SK-N-SH (cell line): ENCODE data around the gene OGFOD2. TPM values are rescaled to one million over a fixed set of nuclear protein-coding genes. Genes with fewer than 3 reads are reported as not detected.

Experiments used
- CTCF ChIA-PET: fragments of 300-600, 350-600 bp; formaldehyde crosslinking; extraction: SDS; loops from one replicate; lab custom pipeline; 2021; lab: Yijun Ruan, JAX
- POLR2A ChIA-PET: fragments of 350-600 bp; sonication (Branson Sonifier 250); formaldehyde crosslinking; extraction: SDS; loops from one replicate; lab custom pipeline; 2020; ENCODE audit warnings: antibody characterized with exemption, inconsistent platforms; lab: Yijun Ruan, JAX
- DNase-seq: peaks from one replicate; pipeline ENCODE4 v3.0.0; 2012
- H2AFZ ChIP-seq: fragments of 200-600 bp; sonication (generic); 2 replicates; pipeline ENCODE4 v1.8.1; 2016; ENCODE audit warnings: antibody characterized with exemption, mild to moderate bottlenecking, low read depth
- H3F3A ChIP-seq: fragments of 200-600 bp; sonication (generic); replicated peaks from 2 replicates; pipeline ENCODE3; 2016; ENCODE audit warnings: antibody characterized with exemption, mild to moderate bottlenecking; ENCODE audit not compliant: insufficient read depth
- H3K27ac ChIP-seq, 2 experiments: fragments of 200-500 bp in 1 of 2; fragments of 200-600 bp in 1 of 2; sonication (Bioruptor generic) in 1 of 2; sonication (generic), shearing (Covaris generic) in 1 of 2; 2 replicates each; pipeline versions ENCODE4 v1.5.1 to v1.6.1; 2014 to 2016; ENCODE audit warnings: low read depth in 2 of 2, inconsistent platforms in 1 of 2, low read length in 1 of 2, mild to moderate bottlenecking in 1 of 2, mixed read lengths in 1 of 2
- H3K27me3 ChIP-seq: fragments of 200-600 bp; sonication (generic), shearing (Covaris generic); 2 replicates; pipeline ENCODE4 v1.6.1; 2016; ENCODE audit warnings: mixed run types; ENCODE audit not compliant: insufficient read depth
- H3K36me3 ChIP-seq, 2 experiments: fragments of 200-500 bp in 1 of 2; fragments of 200-600 bp in 1 of 2; sonication (Bioruptor generic) in 1 of 2; sonication (generic) in 1 of 2; replicated peaks in 1 of 2; 2 replicates each; pipeline versions ENCODE3 to v1.5.1; 2014 to 2016; ENCODE audit warnings: low read length in 1 of 2, mild to moderate bottlenecking in 1 of 2; ENCODE audit not compliant: insufficient read depth in 2 of 2, control insufficient read depth in 1 of 2
- H3K4me1 ChIP-seq, 2 experiments: fragments of 200-500 bp in 1 of 2; fragments of 200-600 bp in 1 of 2; sonication (Bioruptor generic) in 1 of 2; sonication (generic), shearing (Covaris generic) in 1 of 2; 2 replicates each; pipeline versions ENCODE4 v1.5.1 to v1.6.1; 2014 to 2016; ENCODE audit warnings: low read depth in 1 of 2, low read length in 1 of 2, mixed run types in 1 of 2; ENCODE audit not compliant: insufficient read depth in 2 of 2, control insufficient read depth in 1 of 2
- H3K4me2 ChIP-seq: fragments of 200-600 bp; sonication (generic), shearing (Covaris generic); 2 replicates; pipeline ENCODE4 v1.6.1; 2017; ENCODE audit warnings: mixed run types
- H3K4me3 ChIP-seq, 2 experiments: fragments of 200-500 bp in 1 of 2; fragments of 200-600 bp in 1 of 2; sonication (Bioruptor generic) in 1 of 2; sonication (generic), shearing (Covaris generic) in 1 of 2; 2 replicates each; pipeline versions ENCODE4 v1.5.1 to v1.8.1; 2014 to 2016; ENCODE audit warnings: low read depth in 2 of 2, inconsistent platforms in 1 of 2, low read length in 1 of 2, mild to moderate bottlenecking in 1 of 2, mixed read lengths in 1 of 2, moderate library complexity in 1 of 2
- H3K79me2 ChIP-seq: fragments of 200-600 bp; sonication (generic); 2 replicates; pipeline ENCODE4 v1.8.1; 2017; ENCODE audit warnings: mild to moderate bottlenecking; ENCODE audit not compliant: insufficient read depth
- H3K9ac ChIP-seq: fragments of 200-600 bp; sonication (generic); 2 replicates; pipeline ENCODE4 v1.6.1; 2017; ENCODE audit warnings: mixed run types
- H3K9me2 ChIP-seq: fragments of 200-600 bp; sonication (generic); 2 replicates; pipeline ENCODE4 v1.6.1; 2017; ENCODE audit warnings: mixed run types
- H3K9me3 ChIP-seq: fragments of 200-600 bp; sonication (generic); 2 replicates; pipeline ENCODE4 v1.6.1; 2017; ENCODE audit warnings: mixed run types, mild to moderate bottlenecking, moderate library complexity
- H4K20me1 ChIP-seq: fragments of 200-600 bp; sonication (generic); 2 replicates; pipeline ENCODE4 v1.6.1; 2017; ENCODE audit warnings: mild to moderate bottlenecking, mixed run types; ENCODE audit not compliant: insufficient read depth
- EP300 ChIP-seq, 2 experiments: IDR thresholded peaks; 2 replicates each; pipeline versions ENCODE4 v1.4.0 to v1.6.1; 2012; ENCODE audit warnings: borderline replicate concordance in 1 of 2, low read depth in 1 of 2, low read length in 1 of 2
- FOXJ3 ChIP-seq: sonication (generic); formaldehyde crosslinking; IDR thresholded peaks from 2 replicates; pipeline ENCODE4 v1.5.1; 2020; ENCODE audit warnings: mild to moderate bottlenecking, missing genetic modification reagents
- RXRA ChIP-seq: IDR thresholded peaks from 2 replicates; pipeline ENCODE4 v1.4.0; 2012; ENCODE audit warnings: low read depth, mild to moderate bottlenecking, borderline replicate concordance
- polyA plus RNA-seq, 3 experiments: library from polyadenylated mRNA; depleted of rRNA; stranded (reverse); fragments of >200 nt; gene quantifications; 2 replicates each; pipeline ENCODE4 v1.2.3, GENCODE V29; 2012
- small RNA-seq, 7 experiments: library from RNA; depleted of rRNA; stranded (forward); fragments of <200 nt; gene quantifications; one replicate each; pipeline ENCODE3, GENCODE V24; 2012
- TF ChIP-seq, protein P1 (sequence below): fragments of 150-350 bp; IDR thresholded peaks from 2 replicates; pipeline ENCODE4 v1.6.1; 2017; ENCODE audit warnings: antibody characterized with exemption, low read length, low read depth, borderline replicate concordance

The OGFOD2 gene
- polyA plus RNA-seq, 1 of the 3 experiments (the other 2 are of a cell fraction): 22.0 TPM

DNA sequence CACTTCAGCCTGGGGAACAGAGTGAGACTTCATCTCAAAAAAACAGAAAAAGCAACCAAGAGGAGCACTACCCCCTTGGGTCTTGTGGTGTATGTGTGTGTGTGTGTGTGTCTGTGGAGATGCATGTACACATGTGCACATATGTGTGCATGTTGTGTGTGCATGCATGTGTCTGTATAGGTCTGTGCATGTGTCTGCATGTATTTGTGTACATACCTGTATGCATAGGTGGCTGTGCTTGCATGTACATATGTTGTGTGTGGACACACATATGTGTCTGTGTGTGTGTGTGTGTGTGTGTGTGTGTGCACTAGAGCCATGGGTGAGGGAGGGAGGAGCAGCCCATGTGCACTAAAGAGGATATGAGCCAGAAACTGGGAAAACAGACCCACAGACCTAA, 54.5 kb downstream of the OGFOD2 start:
- H3K9ac ChIP-seq: no peak overlapping the region
- no peak for DNase-seq
- peaks cover 2 to 5% of the 10 kb centered on the region in 2 experiments; a peak in 3 of 4 replicates for H3K4me1 ChIP-seq
- TF ChIP-seq FOXJ3 (CRISPR knock-in tag): no peak
- TF ChIP-seq, protein P1, sequence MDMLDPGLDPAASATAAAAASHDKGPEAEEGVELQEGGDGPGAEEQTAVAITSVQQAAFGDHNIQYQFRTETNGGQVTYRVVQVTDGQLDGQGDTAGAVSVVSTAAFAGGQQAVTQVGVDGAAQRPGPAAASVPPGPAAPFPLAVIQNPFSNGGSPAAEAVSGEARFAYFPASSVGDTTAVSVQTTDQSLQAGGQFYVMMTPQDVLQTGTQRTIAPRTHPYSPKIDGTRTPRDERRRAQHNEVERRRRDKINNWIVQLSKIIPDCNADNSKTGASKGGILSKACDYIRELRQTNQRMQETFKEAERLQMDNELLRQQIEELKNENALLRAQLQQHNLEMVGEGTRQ: no peak
- no peak for TF ChIP-seq EP300 (IDR thresholded peaks at IDR 0.05; ENCODE audit: borderline replicate concordance in 1 of 2, low read depth in 1 of 2, low read length in 1 of 2)
- no peak for TF ChIP-seq RXRA
- TF ChIP-seq, all 33 proteins: peak for 0
- peaks cover 0 to 3% of the 10 kb centered on the region in 2 experiments for H3K36me3 ChIP-seq
- ChIA-PET POLR2A (no interaction called here), CTCF (interaction anchor here (3.1 kb wide), 1 partner anchor 13 kb away, joined by 14 read pairs; no protein-coding TSS in a partner anchor)
- no peaks in the 10 kb centered on the region for H3K9me3 ChIP-seq
- no peaks in the 10 kb centered on the region for H3K79me2 ChIP-seq
- H3K27me3 ChIP-seq: no peaks in the 10 kb centered on the region
- H3K4me2 ChIP-seq: no peak overlapping the region
- H3K9me2 ChIP-seq: no peaks in the 10 kb centered on the region
- no peak overlapping the region for H2AFZ ChIP-seq
- no peak overlapping the region for H3K27ac ChIP-seq
- no peaks in the 10 kb centered on the region for H4K20me1 ChIP-seq
- H3K4me3 ChIP-seq: no peak overlapping the region
- H3F3A ChIP-seq: no peaks in the 10 kb centered on the region

Small RNAs within 50 kb of the gene (small RNA-seq; reads per million reads assigned to genes)
- gene ARL6IP4: 0 reads per million in 7 experiments
- 0 reads per million in 7 experiments for gene MIR4304

Other genes with a start within 250 kb of the OGFOD2 start
- gene HCAR1, start 244.4 kb upstream of the OGFOD2 start, polyA plus RNA-seq (2012; rRNA removed): not detected in 2 replicates
- gene DENR, start 222.4 kb upstream of the OGFOD2 start, polyA plus RNA-seq (2012; rRNA removed): 19.6 and 23.2 TPM in 2 replicates
- 0.12 and 0.21 TPM in 2 replicates for gene CCDC62, start 200.7 kb upstream of the OGFOD2 start, polyA plus RNA-seq (2012; rRNA removed)
- gene HIP1R, start 139.8 kb upstream of the OGFOD2 start, polyA plus RNA-seq (2012; rRNA removed): 20.6 and 21.1 TPM in 2 replicates
- gene VPS37B, start 79.1 kb upstream of the OGFOD2 start, polyA plus RNA-seq (2012; rRNA removed): 20.9 and 41.1 TPM in 2 replicates
- gene ABCB9, start 8.8 kb upstream of the OGFOD2 start, polyA plus RNA-seq (2012; rRNA removed): 6.2 and 7.6 TPM in 2 replicates
- 321 and 370 TPM in 2 replicates for gene ARL6IP4, start 5.4 kb downstream of the OGFOD2 start, polyA plus RNA-seq (2012; rRNA removed)
- gene PITPNM2, start 175.8 kb downstream of the OGFOD2 start, polyA plus RNA-seq (2012; rRNA removed): 2.6 and 3.7 TPM in 2 replicates